Measurements from ENCODE around the gene DNAJC1.

DNAJC1 gene

GRCh38 chr10:21832821-21833130 is 170.8 kb downstream of the DNAJC1 start:
- Histone ChIP-seq H3K27me3 (ENCODE audit: insufficient read depth, low read length) (no peaks in the 10 kb centered on the region), H3F3A (ENCODE audit: insufficient read depth, low read length) (no peaks in the 10 kb centered on the region), H3K4me2 (ENCODE audit: low read length) (no peak overlapping the region), H3K36me3 (ENCODE audit: insufficient read depth, low read length) (no peaks in the 10 kb centered on the region), H3K9me3 (ENCODE audit: low read length) (no peaks in the 10 kb centered on the region), H4K20me1 (ENCODE audit: insufficient read depth, low read length) (no peaks in the 10 kb centered on the region), H3K79me2 (ENCODE audit: insufficient read depth, low read length) (no peaks in the 10 kb centered on the region), H3K27ac (ENCODE audit: low read depth, low read length, poor library complexity, severe bottlenecking) (no peak overlapping the region), H3K9me2 (ENCODE audit: low read depth, low read length) (no peaks in the 10 kb centered on the region), H2AFZ (ENCODE audit: low read length) (no peak overlapping the region), H3K4me1 (ENCODE audit: insufficient read depth, low read length, severe bottlenecking) (no peaks in the 10 kb centered on the region), H3K9ac (ENCODE audit: low read length) (no peak overlapping the region), H3K4me3 (ENCODE audit: low read depth, low read length, poor library complexity, severe bottlenecking) (no peak overlapping the region)
- no peak for TF ChIP-seq EZH2 (IDR thresholded peaks at IDR 0.05; ENCODE audit: borderline replicate concordance, low read length)
- TF ChIP-seq, protein P1, sequence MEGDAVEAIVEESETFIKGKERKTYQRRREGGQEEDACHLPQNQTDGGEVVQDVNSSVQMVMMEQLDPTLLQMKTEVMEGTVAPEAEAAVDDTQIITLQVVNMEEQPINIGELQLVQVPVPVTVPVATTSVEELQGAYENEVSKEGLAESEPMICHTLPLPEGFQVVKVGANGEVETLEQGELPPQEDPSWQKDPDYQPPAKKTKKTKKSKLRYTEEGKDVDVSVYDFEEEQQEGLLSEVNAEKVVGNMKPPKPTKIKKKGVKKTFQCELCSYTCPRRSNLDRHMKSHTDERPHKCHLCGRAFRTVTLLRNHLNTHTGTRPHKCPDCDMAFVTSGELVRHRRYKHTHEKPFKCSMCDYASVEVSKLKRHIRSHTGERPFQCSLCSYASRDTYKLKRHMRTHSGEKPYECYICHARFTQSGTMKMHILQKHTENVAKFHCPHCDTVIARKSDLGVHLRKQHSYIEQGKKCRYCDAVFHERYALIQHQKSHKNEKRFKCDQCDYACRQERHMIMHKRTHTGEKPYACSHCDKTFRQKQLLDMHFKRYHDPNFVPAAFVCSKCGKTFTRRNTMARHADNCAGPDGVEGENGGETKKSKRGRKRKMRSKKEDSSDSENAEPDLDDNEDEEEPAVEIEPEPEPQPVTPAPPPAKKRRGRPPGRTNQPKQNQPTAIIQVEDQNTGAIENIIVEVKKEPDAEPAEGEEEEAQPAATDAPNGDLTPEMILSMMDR (IDR thresholded peaks at IDR 0.05; ENCODE audit: low read length), result no peak

DNA sequence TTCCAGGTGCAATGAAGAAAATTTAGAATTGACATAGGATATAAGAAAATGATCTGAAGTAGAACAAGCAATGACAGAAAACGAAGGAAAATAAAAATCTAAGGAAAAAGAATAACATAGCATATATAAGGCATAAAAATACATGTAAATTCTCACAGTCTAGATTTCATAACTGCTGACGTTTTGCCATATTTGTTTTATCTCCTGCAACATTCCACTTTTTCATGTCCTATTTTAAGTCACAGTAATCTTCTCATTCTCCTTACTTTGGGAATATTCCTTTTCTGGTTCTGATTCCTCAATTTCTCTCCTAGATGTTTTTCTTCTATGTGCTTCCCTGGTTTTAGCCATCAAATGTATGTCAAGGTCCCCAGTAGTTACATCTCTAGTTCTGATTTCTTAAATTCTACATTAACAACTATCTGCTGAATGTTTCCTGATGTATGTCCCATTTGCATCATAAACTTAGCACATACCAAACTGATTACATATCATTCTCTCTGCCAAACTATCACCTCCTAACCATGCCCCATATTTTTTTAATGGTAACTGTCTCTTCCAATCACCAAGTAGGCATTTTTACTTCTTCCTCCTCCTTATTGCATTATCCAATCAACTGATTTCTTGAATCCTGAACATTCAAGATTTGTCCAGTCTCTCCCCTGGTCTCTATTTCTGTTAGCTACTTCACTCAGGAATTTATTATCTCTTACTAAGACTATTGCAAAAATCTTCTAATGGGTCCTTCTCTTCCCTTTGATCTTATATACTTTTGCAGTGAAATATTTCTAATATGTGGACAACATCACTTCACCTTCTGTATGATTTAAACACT is 171.3 kb downstream of the DNAJC1 start:
- H3K4me3 ChIP-seq (ENCODE audit: low read depth, low read length, poor library complexity, severe bottlenecking), result no peak overlapping the region
- H3K27me3 ChIP-seq (ENCODE audit: insufficient read depth, low read length), result no peaks in the 10 kb centered on the region
- H3K9me3 ChIP-seq (ENCODE audit: low read length), result peaks cover 3% of the 10 kb centered on the region; the same call in 1 of the 2 replicates
- no peak overlapping the region for H3K4me2 ChIP-seq (ENCODE audit: low read length)
- no peaks in the 10 kb centered on the region for H3K4me1 ChIP-seq (ENCODE audit: insufficient read depth, low read length, severe bottlenecking)
- H2AFZ ChIP-seq (ENCODE audit: low read length), result no peak overlapping the region
- no peaks in the 10 kb centered on the region for H3K79me2 ChIP-seq (ENCODE audit: insufficient read depth, low read length)
- H4K20me1 ChIP-seq (ENCODE audit: insufficient read depth, low read length), result no peaks in the 10 kb centered on the region
- H3K9me2 ChIP-seq (ENCODE audit: low read depth, low read length), result no peaks in the 10 kb centered on the region
- H3K27ac ChIP-seq (ENCODE audit: low read depth, low read length, poor library complexity, severe bottlenecking), result no peak overlapping the region
- no peaks in the 10 kb centered on the region for H3F3A ChIP-seq (ENCODE audit: insufficient read depth, low read length)
- no peaks in the 10 kb centered on the region for H3K36me3 ChIP-seq (ENCODE audit: insufficient read depth, low read length)
- TF ChIP-seq, protein P1 (IDR thresholded peaks at IDR 0.05; ENCODE audit: low read length), result no peak
- no peak for TF ChIP-seq EZH2 (IDR thresholded peaks at IDR 0.05; ENCODE audit: borderline replicate concordance, low read length)
- H3K9ac ChIP-seq (ENCODE audit: low read length), result no peak overlapping the region

DNA sequence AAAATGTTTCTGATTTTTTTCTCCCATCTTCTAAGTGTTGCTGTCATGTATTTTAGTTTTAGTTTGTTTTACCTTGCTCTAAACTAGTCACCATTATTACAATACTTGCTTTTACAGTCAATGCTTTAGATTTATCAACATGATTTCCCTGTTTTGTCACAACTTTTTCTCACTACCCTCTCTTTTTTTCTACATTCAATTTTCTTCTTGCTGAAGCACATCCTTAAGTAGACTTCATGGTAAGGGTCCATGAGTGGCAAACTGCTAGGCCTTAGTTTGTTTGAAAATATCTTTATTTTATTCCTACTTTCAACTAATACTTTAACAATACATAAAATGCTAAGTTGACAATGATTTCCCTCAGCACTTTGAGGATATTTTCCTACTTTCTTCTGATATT is 173.5 kb downstream of the DNAJC1 start:
- TF ChIP-seq, protein P1 (IDR thresholded peaks at IDR 0.05; ENCODE audit: low read length), result no peak
- TF ChIP-seq EZH2 (IDR thresholded peaks at IDR 0.05; ENCODE audit: borderline replicate concordance, low read length), result no peak
- no peak overlapping the region for H3K27ac ChIP-seq (ENCODE audit: low read depth, low read length, poor library complexity, severe bottlenecking)
- no peaks in the 10 kb centered on the region for H3K79me2 ChIP-seq (ENCODE audit: insufficient read depth, low read length)
- no peak overlapping the region for H3K9ac ChIP-seq (ENCODE audit: low read length)
- H3K4me2 ChIP-seq (ENCODE audit: low read length), result no peak overlapping the region
- H2AFZ ChIP-seq (ENCODE audit: low read length), result no peak overlapping the region
- H3K27me3 ChIP-seq (ENCODE audit: insufficient read depth, low read length), result no peaks in the 10 kb centered on the region
- H3K9me2 ChIP-seq (ENCODE audit: low read depth, low read length), result no peaks in the 10 kb centered on the region
- H4K20me1 ChIP-seq (ENCODE audit: insufficient read depth, low read length), result no peaks in the 10 kb centered on the region
- H3K4me3 ChIP-seq (ENCODE audit: low read depth, low read length, poor library complexity, severe bottlenecking), result no peak overlapping the region
- H3K36me3 ChIP-seq (ENCODE audit: insufficient read depth, low read length), result no peaks in the 10 kb centered on the region
- no peaks in the 10 kb centered on the region for H3K4me1 ChIP-seq (ENCODE audit: insufficient read depth, low read length, severe bottlenecking)
- peaks cover 11% of the 10 kb centered on the region; the same call in 1 of the 2 replicates for H3K9me3 ChIP-seq (ENCODE audit: low read length)
- H3F3A ChIP-seq (ENCODE audit: insufficient read depth, low read length), result no peaks in the 10 kb centered on the region
